HepG2 (cell line): Measurements from ENCODE around the gene DPF1. TPM values are rescaled to one million over a fixed set of nuclear protein-coding genes. Genes with fewer than 3 reads are reported as not detected.

Source experiments
- CBX5 ChIP-seq: sonication (generic); formaldehyde crosslinking; IDR thresholded peaks from 2 replicates; pipeline ENCODE4 v1.4.0; 2020; ENCODE audit warnings: missing genetic modification reagents, borderline replicate concordance
- DRAP1 ChIP-seq: IDR thresholded peaks from 2 replicates; pipeline ENCODE4 v1.6.1; 2016; ENCODE audit warnings: missing genetic modification reagents, missing compliant biosample characterization
- ELF3 ChIP-seq: IDR thresholded peaks from 2 replicates; pipeline ENCODE4 v1.6.1; 2016; ENCODE audit warnings: missing genetic modification reagents, missing compliant biosample characterization
- FOXK2 ChIP-seq: fragments of 450-650 bp; IDR thresholded peaks from 2 replicates; pipeline ENCODE4 v1.6.1; 2016
- JDP2 ChIP-seq: sonication (generic); formaldehyde crosslinking; IDR thresholded peaks from 2 replicates; pipeline ENCODE4 v1.8.1; 2022; ENCODE audit warnings: missing genetic modification reagents, borderline replicate concordance
- NKX3-1 ChIP-seq: sonication (generic); formaldehyde crosslinking; IDR thresholded peaks from 2 replicates; pipeline ENCODE4 v1.5.0; 2020; ENCODE audit warnings: missing genetic modification reagents
- PAX8 ChIP-seq: sonication (generic); formaldehyde crosslinking; IDR thresholded peaks from 2 replicates; pipeline ENCODE4 v1.8.0; 2022; ENCODE audit warnings: mild to moderate bottlenecking, missing genetic modification reagents, borderline replicate concordance
- PBX2 ChIP-seq: IDR thresholded peaks from 2 replicates; pipeline ENCODE4 v1.6.1; 2016; ENCODE audit warnings: control low read depth
- RXRA ChIP-seq: sonication (generic); formaldehyde crosslinking; IDR thresholded peaks from 2 replicates; pipeline ENCODE4 v1.5.1; 2020; ENCODE audit warnings: missing genetic modification reagents
- ZKSCAN5 ChIP-seq: sonication (generic); formaldehyde crosslinking; IDR thresholded peaks from 2 replicates; pipeline ENCODE4 v1.5.1; 2020; ENCODE audit warnings: mild to moderate bottlenecking, missing genetic modification reagents
- ZMYM3 ChIP-seq: sonication (generic); formaldehyde crosslinking; IDR thresholded peaks from 2 replicates; pipeline ENCODE4 v1.5.1; 2020; ENCODE audit warnings: mild to moderate bottlenecking, missing genetic modification reagents
- ZNF30 ChIP-seq: sonication (generic); formaldehyde crosslinking; IDR thresholded peaks from 2 replicates; pipeline ENCODE4 v1.5.0; 2020; ENCODE audit warnings: mild to moderate bottlenecking, missing genetic modification reagents
- ZNF382 ChIP-seq: sonication (generic); formaldehyde crosslinking; IDR thresholded peaks from 2 replicates; pipeline ENCODE4 v1.5.0; 2020; ENCODE audit warnings: missing genetic modification reagents, mild to moderate bottlenecking, borderline replicate concordance
- ZNF589 ChIP-seq: sonication (generic); formaldehyde crosslinking; conservative IDR thresholded peaks from 2 replicates; pipeline ENCODE4 v1.8.0; 2022; ENCODE audit warnings: mild to moderate bottlenecking, moderate library complexity, missing genetic modification reagents
- ZNF782 ChIP-seq: sonication (generic); formaldehyde crosslinking; IDR thresholded peaks from 2 replicates; pipeline ENCODE4 v1.4.0; 2020; ENCODE audit warnings: missing genetic modification reagents, mild to moderate bottlenecking, borderline replicate concordance
- ZSCAN9 ChIP-seq: IDR thresholded peaks from 2 replicates; pipeline ENCODE4 v1.6.1; 2016; ENCODE audit warnings: borderline replicate concordance
- polyA plus RNA-seq, 8 experiments: library from polyadenylated mRNA; depleted of rRNA in 3 of 8; stranded (reverse) in 7 of 8; unstranded in 1 of 8; fragments of >200 nt; fragmentation: Illumina TruSeq in 4 of 8; extraction: Trizol in 4 of 8; gene quantifications; 2 replicates each; pipeline versions ENCODE4 v1.2.1 to v1.2.3, GENCODE V29; 2011 to 2016; ENCODE audit warnings: low read depth in 4 of 8, missing spikeins in 1 of 8, mixed read lengths in 1 of 8; ENCODE audit not compliant: insufficient read depth in 1 of 8
- total RNA-seq, 5 experiments: library from RNA; depleted of rRNA; stranded (reverse); fragments of >200 nt; fragmentation: Illumina TruSeq; extraction: Trizol; gene quantifications; 2 replicates each; pipeline ENCODE4 v1.2.3, GENCODE V29; 2016; ENCODE audit warnings: low read depth in 1 of 5
- TF ChIP-seq, protein P1 (sequence below): sonication (generic); formaldehyde crosslinking; IDR thresholded peaks from 2 replicates; pipeline ENCODE4 v1.4.0; 2020; ENCODE audit warnings: missing genetic modification reagents, mild to moderate bottlenecking, borderline replicate concordance
- TF ChIP-seq, protein P2 (sequence below): sonication (generic); formaldehyde crosslinking; IDR thresholded peaks from 2 replicates; pipeline ENCODE4 v1.5.0; 2020; ENCODE audit warnings: mild to moderate bottlenecking, missing genetic modification reagents
- TF ChIP-seq, protein P3 (sequence below): sonication (generic); formaldehyde crosslinking; IDR thresholded peaks from 2 replicates; pipeline ENCODE4 v1.8.0; 2022; ENCODE audit warnings: mild to moderate bottlenecking, missing genetic modification reagents, borderline replicate concordance
- TF ChIP-seq, protein P4 (sequence below): sonication (generic); formaldehyde crosslinking; IDR thresholded peaks from 2 replicates; pipeline ENCODE4 v1.5.0; 2020; ENCODE audit warnings: mild to moderate bottlenecking, low read depth, missing genetic modification reagents, borderline replicate concordance

DPF1 gene
- total and polyA plus RNA-seq, 2 of the 13 experiments (the other 11 are each of a cell fraction or from before 2014, with no cell fraction given) = 1.0 to 3.2 TPM

DNA sequence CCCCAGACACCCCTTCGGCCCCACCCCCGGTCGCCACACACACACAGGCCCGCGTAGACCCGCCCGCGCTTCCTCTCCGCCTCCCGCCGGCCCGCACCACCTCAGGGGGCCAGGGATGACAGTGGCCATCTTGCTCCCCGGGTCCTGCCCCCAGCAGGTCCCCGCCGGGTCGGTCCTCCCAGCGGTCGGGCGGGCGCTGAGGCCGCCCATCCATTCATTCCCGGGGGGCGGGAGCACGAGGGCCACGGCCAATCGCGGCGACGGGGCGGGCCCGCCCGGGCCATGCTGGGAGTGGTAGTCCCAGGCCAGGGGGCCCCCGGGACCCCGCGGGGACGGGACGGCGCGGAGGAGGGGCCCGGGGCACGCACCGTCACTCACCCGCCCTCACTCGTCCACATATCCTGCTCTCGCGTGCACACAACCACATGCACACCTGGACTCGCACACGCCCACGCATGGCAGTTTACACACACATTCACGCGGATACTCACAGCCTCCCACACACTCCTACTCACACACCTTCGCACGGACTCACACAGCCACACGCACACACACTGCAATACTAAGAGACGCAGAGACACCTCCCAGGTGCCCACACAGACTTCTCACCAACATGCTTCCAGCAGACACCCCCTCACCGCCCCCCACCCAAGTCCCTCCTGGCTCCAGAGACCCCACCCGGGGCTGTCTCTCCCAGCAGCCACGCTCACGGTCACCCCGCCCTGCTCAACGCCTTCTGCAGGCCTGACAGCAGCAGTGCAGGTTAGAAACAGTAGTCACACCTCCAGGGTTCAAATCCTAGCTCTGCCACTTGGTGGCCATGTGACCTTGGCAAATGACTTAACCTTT lies at the start of gene DPF1 (continued):
- TF ChIP-seq, protein P1, sequence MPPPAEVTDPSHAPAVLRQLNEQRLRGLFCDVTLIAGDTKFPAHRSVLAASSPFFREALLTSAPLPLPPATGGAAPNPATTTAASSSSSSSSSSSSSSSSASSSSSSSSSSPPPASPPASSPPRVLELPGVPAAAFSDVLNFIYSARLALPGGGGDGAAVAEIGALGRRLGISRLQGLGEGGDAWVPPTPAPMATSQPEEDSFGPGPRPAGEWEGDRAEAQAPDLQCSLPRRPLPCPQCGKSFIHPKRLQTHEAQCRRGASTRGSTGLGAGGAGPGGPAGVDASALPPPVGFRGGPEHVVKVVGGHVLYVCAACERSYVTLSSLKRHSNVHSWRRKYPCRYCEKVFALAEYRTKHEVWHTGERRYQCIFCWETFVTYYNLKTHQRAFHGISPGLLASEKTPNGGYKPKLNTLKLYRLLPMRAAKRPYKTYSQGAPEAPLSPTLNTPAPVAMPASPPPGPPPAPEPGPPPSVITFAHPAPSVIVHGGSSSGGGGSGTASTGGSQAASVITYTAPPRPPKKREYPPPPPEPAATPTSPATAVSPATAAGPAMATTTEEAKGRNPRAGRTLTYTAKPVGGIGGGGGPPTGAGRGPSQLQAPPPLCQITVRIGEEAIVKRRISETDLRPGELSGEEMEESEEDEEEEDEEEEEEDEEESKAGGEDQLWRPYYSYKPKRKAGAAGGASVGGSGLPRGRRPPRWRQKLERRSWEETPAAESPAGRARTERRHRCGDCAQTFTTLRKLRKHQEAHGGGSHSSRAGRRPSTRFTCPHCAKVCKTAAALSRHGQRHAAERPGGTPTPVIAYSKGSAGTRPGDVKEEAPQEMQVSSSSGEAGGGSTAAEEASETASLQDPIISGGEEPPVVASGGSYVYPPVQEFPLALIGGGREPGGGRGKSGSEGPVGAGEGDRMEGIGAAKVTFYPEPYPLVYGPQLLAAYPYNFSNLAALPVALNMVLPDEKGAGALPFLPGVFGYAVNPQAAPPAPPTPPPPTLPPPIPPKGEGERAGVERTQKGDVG (CRISPR knock-in tag) = no peak
- TF ChIP-seq ZNF30 (CRISPR knock-in tag) (no peak), ZSCAN9 (CRISPR knock-in tag) (no peak; the same call in 1 of the 2 replicates), ZKSCAN5 (CRISPR knock-in tag) (no peak), PBX2 (CRISPR knock-in tag) (no peak), RXRA (peak; percentile 24; the same call in 1 of the 2 replicates), CBX5 (no peak), NKX3-1 (CRISPR knock-in tag) (no peak), ZNF589 (CRISPR knock-in tag) (no peak), ELF3 (CRISPR knock-in tag) (peak; percentile 32; the same call in 1 of the 2 replicates), JDP2 (no peak), DRAP1 (CRISPR knock-in tag) (0 out of 2 replicates have a peak, but pooled peaks have one; percentile 25), ZMYM3 (no peak), ZNF782 (CRISPR knock-in tag) (no peak), ZNF382 (CRISPR knock-in tag) (no peak), FOXK2 (no peak), PAX8 (no peak)
- TF ChIP-seq, protein P2, sequence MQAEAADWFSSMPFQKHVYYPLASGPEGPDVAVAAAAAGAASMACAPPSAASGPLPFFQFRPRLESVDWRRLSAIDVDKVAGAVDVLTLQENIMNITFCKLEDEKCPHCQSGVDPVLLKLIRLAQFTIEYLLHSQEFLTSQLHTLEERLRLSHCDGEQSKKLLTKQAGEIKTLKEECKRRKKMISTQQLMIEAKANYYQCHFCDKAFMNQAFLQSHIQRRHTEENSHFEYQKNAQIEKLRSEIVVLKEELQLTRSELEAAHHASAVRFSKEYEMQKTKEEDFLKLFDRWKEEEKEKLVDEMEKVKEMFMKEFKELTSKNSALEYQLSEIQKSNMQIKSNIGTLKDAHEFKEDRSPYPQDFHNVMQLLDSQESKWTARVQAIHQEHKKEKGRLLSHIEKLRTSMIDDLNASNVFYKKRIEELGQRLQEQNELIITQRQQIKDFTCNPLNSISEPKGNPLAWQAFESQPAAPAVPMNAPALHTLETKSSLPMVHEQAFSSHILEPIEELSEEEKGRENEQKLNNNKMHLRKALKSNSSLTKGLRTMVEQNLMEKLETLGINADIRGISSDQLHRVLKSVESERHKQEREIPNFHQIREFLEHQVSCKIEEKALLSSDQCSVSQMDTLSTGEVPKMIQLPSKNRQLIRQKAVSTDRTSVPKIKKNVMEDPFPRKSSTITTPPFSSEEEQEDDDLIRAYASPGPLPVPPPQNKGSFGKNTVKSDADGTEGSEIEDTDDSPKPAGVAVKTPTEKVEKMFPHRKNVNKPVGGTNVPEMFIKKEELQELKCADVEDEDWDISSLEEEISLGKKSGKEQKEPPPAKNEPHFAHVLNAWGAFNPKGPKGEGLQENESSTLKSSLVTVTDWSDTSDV (CRISPR knock-in tag) = no peak
- TF ChIP-seq, protein P3, sequence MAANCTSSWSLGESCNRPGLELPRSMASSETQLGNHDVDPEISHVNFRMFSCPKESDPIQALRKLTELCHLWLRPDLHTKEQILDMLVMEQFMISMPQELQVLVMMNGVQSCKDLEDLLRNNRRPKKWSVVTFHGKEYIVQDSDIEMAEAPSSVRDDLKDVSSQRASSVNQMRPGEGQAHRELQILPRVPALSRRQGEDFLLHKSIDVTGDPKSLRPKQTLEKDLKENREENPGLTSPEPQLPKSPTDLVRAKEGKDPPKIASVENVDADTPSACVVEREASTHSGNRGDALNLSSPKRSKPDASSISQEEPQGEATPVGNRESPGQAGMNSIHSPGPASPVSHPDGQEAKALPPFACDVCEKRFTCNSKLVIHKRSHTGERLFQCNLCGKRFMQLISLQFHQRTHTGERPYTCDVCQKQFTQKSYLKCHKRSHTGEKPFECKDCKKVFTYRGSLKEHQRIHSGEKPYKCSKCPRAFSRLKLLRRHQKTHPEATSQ (CRISPR knock-in tag) = no peak
- TF ChIP-seq, protein P4, sequence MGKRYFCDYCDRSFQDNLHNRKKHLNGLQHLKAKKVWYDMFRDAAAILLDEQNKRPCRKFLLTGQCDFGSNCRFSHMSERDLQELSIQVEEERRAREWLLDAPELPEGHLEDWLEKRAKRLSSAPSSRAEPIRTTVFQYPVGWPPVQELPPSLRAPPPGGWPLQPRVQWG (CRISPR knock-in tag) = no peak
